HG02943 (cell line): Measurements from ENCODE around the gene TMPRSS13.

Experiments used
- ATAC-seq: cut with Tn5 transposase; IDR thresholded peaks from one replicate; pipeline ENCODE4 v1.9.1; 2021; ENCODE audit warnings: mild to moderate bottlenecking, low read depth, moderate library complexity; ENCODE audit not compliant: unreplicated experiment

TMPRSS13 gene

GRCh38 chr11:117860139-117860538 is 69.1 kb downstream of the TMPRSS13 start:
- no peak for ATAC-seq

- no peak for ATAC-seq
Observed at GRCh38 chr11:117859488-117860112, 69.6 kb downstream of the TMPRSS13 start.

GRCh38 chr11:117859061-117859460 is 70.1 kb downstream of the TMPRSS13 start:
- ATAC-seq, result no peak

GRCh38 chr11:117857734-117858414 is 71.3 kb downstream of the TMPRSS13 start:
- no peak for ATAC-seq

GRCh38 chr11:117855912-117856651 is 73.1 kb downstream of the TMPRSS13 start:
- ATAC-seq, result no peak

- ATAC-seq, result no peak
Observed at GRCh38 chr11:117855186-117855845, 73.9 kb downstream of the TMPRSS13 start.

- ATAC-seq, result no peak
Observed at GRCh38 chr11:117852309-117852708, 76.9 kb downstream of the TMPRSS13 start.

GRCh38 chr11:117851852-117852251 is 77.3 kb downstream of the TMPRSS13 start:
- no peak for ATAC-seq

GRCh38 chr11:117851106-117851505 is 78.1 kb downstream of the TMPRSS13 start:
- ATAC-seq, result no peak
